ENCODE results near the gene ADAMTS9. TPM values are rescaled to one million over a fixed set of nuclear protein-coding genes. Genes with fewer than 3 reads are reported as not detected.
A peak's percentile ranks its signal among the peaks of the same experiment; 100 is the strongest.

The ADAMTS9 gene
- total and polyA plus RNA-seq, 8 donors: 5.5 to 107 (median 30.5) TPM

DNA sequence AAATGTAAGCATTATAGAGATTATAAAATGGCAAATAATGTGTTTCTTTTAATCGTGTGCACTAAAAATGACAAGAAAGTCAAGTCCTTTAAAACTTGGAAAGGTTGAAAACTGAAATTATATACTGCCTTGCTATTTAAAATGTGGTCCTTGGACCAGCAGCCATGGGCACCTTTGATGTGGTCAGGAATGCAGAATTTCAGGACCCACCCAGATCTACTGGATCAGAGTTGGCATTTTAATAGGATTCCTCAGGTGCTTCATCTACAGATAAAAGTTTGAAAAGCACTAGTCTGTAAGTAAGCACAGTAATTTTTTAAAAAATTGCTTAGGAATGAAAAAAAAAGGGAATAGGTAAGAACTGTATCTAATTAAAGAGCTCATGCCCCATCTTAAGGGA lies 55.8 kb downstream of the ADAMTS9 start:
- TF ChIP-seq POLR2AphosphoS5 (IDR thresholded peaks at IDR 0.05) (no peak), EP300 (IDR thresholded peaks at IDR 0.05) (no peak), POLR2A (IDR thresholded peaks at IDR 0.05) (no peak)
- WGBS, 5 donors: 87 to 95% (median 88%) methylated on average over 1 of the region's 1 CpG
- Histone ChIP-seq H3K36me3 (peaks cover 0 to 55% (median 25%) of the 10 kb centered on the region in 4 donors), H3K27me3 (no peaks in the 10 kb centered on the region), H3K27ac (no peak overlapping the region), H3K4me3 (no peak overlapping the region), H3K4me1 (no peaks in the 10 kb centered on the region), H3K9me3 (no peaks in the 10 kb centered on the region)
- no peak for DNase-seq
- intact Hi-C loops (cut with DNase I; ENCODE audit: low total_unique reads): no loop called here

DNA sequence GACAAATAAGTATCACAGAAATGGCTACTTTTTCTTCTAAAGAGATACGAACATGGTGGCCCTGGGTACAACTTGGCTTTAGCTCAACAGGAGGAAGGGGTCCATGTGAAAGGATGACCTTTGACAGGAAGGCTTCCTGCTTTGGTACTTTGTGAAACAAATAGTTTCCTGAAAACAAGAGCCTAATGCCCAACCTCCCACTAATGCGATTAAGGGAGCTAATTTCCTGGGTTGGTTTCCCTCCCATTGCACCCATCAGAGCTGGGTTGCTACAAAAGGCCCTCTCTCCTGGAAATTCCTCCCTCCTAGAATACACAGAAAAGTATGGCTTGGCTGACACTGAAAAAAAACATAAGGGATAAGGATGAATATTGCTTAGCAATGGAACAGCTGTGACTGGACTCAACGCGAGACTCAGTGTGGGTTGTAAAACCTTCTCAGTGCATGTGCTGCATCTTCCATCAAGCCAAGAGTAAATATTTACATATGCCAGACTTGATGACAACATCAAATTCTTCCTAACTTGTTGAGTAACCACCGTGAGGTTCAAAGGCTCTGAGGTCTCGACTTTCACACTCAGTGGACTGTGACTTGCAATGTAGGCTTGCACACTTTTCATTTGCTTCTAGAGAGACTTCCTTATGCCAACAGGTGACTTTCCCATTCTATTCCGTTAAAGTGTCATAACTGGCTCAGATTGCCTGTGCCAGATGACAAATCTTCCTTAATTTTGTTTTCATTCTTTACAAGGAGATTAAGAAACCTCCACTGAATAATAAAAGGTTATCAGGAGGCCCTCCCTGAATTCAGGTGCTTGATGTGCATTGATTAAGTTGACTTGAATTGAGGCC lies 60.1 kb downstream of the ADAMTS9 start:
- TF ChIP-seq, protein P1, sequence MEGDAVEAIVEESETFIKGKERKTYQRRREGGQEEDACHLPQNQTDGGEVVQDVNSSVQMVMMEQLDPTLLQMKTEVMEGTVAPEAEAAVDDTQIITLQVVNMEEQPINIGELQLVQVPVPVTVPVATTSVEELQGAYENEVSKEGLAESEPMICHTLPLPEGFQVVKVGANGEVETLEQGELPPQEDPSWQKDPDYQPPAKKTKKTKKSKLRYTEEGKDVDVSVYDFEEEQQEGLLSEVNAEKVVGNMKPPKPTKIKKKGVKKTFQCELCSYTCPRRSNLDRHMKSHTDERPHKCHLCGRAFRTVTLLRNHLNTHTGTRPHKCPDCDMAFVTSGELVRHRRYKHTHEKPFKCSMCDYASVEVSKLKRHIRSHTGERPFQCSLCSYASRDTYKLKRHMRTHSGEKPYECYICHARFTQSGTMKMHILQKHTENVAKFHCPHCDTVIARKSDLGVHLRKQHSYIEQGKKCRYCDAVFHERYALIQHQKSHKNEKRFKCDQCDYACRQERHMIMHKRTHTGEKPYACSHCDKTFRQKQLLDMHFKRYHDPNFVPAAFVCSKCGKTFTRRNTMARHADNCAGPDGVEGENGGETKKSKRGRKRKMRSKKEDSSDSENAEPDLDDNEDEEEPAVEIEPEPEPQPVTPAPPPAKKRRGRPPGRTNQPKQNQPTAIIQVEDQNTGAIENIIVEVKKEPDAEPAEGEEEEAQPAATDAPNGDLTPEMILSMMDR (IDR thresholded peaks at IDR 0.05): no peak
- TF ChIP-seq POLR2AphosphoS5 (IDR thresholded peaks at IDR 0.05): peak in 1 of 3 donors; percentile 43
- no peaks in the 10 kb centered on the region for H3K4me1 ChIP-seq
- intact Hi-C loops (cut with DNase I; ENCODE audit: low total_unique reads): no loop called here
- H3K9me3 ChIP-seq: no peaks in the 10 kb centered on the region
- no peak overlapping the region for H3K4me3 ChIP-seq
- 57 to 62% (median 60%) methylated on average over 7 of the region's 7 CpGs for WGBS, 5 donors
- peaks cover 0 to 39% (median 21%) of the 10 kb centered on the region in 4 donors for H3K36me3 ChIP-seq
- peak in 1 of 2 donors; percentile 31 for DNase-seq
- H3K27ac ChIP-seq: no peak overlapping the region
- H3K27me3 ChIP-seq: no peaks in the 10 kb centered on the region

DNA sequence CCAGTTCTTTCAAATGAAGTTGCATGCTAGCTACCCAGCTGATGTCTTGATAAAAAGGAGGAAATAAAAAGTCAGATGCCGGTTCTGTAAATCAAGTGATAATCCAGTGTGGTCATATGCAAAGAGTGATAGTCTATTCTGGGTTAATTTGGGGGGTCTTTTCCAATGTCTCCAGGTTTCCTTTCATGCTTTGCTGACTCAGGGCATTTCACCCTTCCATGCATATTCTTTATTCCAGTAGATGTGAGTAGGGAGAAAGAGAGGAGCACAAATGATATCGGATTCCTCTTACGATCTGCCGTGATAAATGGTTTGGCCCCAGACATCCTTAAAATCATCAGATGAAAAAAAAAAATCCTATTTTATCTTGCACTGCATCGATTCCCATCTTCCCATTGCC lies 60.8 kb downstream of the ADAMTS9 start:
- no peak overlapping the region for H3K27ac ChIP-seq
- intact Hi-C loops (cut with DNase I; ENCODE audit: low total_unique reads): no loop called here
- DNase-seq: no peak
- H3K36me3 ChIP-seq: peaks cover 0 to 39% (median 22%) of the 10 kb centered on the region in 4 donors
- no peak overlapping the region for H3K4me3 ChIP-seq
- no peaks in the 10 kb centered on the region for H3K27me3 ChIP-seq
- WGBS, 5 donors: 87 to 91% (median 89%) methylated on average over 5 of the region's 5 CpGs
- no peaks in the 10 kb centered on the region for H3K9me3 ChIP-seq
- H3K4me1 ChIP-seq: no peaks in the 10 kb centered on the region
- no peak for TF ChIP-seq POLR2AphosphoS5 (IDR thresholded peaks at IDR 0.05)
- no peak for TF ChIP-seq EP300 (IDR thresholded peaks at IDR 0.05)
- TF ChIP-seq POLR2A (IDR thresholded peaks at IDR 0.05): no peak
- TF ChIP-seq, protein P1 (IDR thresholded peaks at IDR 0.05): no peak

DNA sequence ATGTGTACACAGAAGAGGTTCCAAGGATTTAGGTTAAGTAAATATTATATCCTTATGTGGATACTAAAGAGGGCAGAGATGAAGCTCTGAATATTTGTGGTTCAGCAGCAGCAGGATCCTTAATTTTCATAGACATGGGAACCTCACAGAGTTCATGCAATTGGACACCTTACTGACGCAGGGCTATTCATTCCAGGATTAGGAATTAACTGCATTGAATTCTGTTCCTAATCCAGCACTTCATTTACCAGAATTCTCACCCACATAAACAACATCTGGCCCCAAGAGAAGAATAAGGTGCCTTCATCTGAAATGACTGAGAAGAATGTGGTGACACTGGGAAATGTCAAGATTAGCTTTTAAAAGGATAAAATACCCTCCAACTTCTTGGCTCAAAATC lies 62.4 kb downstream of the ADAMTS9 start:
- Histone ChIP-seq H3K36me3 (peaks cover 0 to 41% (median 13%) of the 10 kb centered on the region in 4 donors), H3K27me3 (no peaks in the 10 kb centered on the region), H3K4me3 (no peak overlapping the region), H3K9me3 (no peaks in the 10 kb centered on the region), H3K27ac (no peak overlapping the region), H3K4me1 (no peaks in the 10 kb centered on the region)
- no peak for TF ChIP-seq POLR2AphosphoS5 (IDR thresholded peaks at IDR 0.05)
- TF ChIP-seq, protein P1 (IDR thresholded peaks at IDR 0.05): no peak
- no peak for TF ChIP-seq POLR2A (IDR thresholded peaks at IDR 0.05)
- no peak for TF ChIP-seq EP300 (IDR thresholded peaks at IDR 0.05)
- DNase-seq: no peak
- intact Hi-C loops (cut with DNase I; ENCODE audit: low total_unique reads): no loop called here
- 85 to 100% (median 90%) methylated on average over 1 of the region's 1 CpG for WGBS, 5 donors

DNA sequence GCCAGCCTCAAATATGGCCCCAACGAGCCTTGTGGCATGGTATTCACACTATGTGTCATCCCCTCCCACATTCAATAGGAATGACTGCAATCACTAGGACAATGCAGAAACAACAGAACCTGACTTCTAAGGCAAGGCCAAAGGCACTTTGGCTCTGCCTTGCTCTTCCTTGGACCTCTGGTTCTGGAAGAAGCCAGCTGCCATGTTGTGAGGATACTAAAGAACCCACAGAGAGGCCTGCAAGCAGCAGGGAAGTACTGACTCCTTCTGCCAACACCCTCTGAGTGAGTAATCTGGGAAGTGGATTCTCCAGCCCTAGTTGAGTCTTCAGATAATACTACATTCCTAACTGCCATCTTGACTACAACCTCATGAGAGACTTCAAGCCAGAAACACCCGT lies 64.7 kb downstream of the ADAMTS9 start:
- H3K4me1 ChIP-seq: no peaks in the 10 kb centered on the region
- 42 to 86% (median 57%) methylated on average over 2 of the region's 2 CpGs for WGBS, 5 donors
- H3K36me3 ChIP-seq: peaks cover 0 to 27% (median 5%) of the 10 kb centered on the region in 4 donors
- no peak for DNase-seq
- no peaks in the 10 kb centered on the region for H3K27me3 ChIP-seq
- no peak for TF ChIP-seq POLR2A (IDR thresholded peaks at IDR 0.05)
- TF ChIP-seq EP300 (IDR thresholded peaks at IDR 0.05): no peak
- no peak for TF ChIP-seq POLR2AphosphoS5 (IDR thresholded peaks at IDR 0.05)
- TF ChIP-seq, protein P1 (IDR thresholded peaks at IDR 0.05): no peak
- intact Hi-C loops (cut with DNase I; ENCODE audit: low total_unique reads): no loop called here
- no peak overlapping the region for H3K27ac ChIP-seq
- no peaks in the 10 kb centered on the region for H3K9me3 ChIP-seq
- no peak overlapping the region for H3K4me3 ChIP-seq
